Activated naive CD8-positive, alpha-beta T cell (primary cell): ENCODE measurements around the gene VPS41.

ENCODE experiments used
- H3K27ac Mint-ChIP-seq: one replicate; pipeline ENCODE4 v1.8.0; 2021; ENCODE audit warnings: mixed read lengths
- H3K27me3 Mint-ChIP-seq: one replicate; pipeline ENCODE4 v1.8.0; 2021; ENCODE audit warnings: mixed read lengths
- H3K36me3 Mint-ChIP-seq: one replicate; pipeline ENCODE4 v1.8.0; 2021; ENCODE audit warnings: mixed read lengths
- H3K4me1 Mint-ChIP-seq: one replicate; pipeline ENCODE4 v1.8.0; 2021; ENCODE audit warnings: low read depth, mixed read lengths
- H3K4me3 Mint-ChIP-seq: one replicate; pipeline ENCODE4 v1.8.0; 2021; ENCODE audit warnings: mild to moderate bottlenecking, mixed read lengths
- H3K9me3 Mint-ChIP-seq: one replicate; pipeline ENCODE4 v1.8.0; 2021; ENCODE audit warnings: low read depth, mixed read lengths

Gene VPS41

GRCh38 chr7:38886265-38886664 lies 22.7 kb downstream of the VPS41 start:
- Mint-ChIP-seq H3K9me3 (peaks cover 8% of the 10 kb centered on the region), H3K27me3 (no peaks in the 10 kb centered on the region), H3K27ac (no peak overlapping the region), H3K36me3 (peaks cover 32% of the 10 kb centered on the region), H3K4me1 (peaks cover 26% of the 10 kb centered on the region), H3K4me3 (no peak overlapping the region)

GRCh38 chr7:38883706-38884105 lies 25.3 kb downstream of the VPS41 start:
- H3K36me3 Mint-ChIP-seq = peaks cover 34% of the 10 kb centered on the region
- H3K9me3 Mint-ChIP-seq = peaks cover 8% of the 10 kb centered on the region
- H3K4me3 Mint-ChIP-seq = no peak overlapping the region
- H3K4me1 Mint-ChIP-seq = peaks cover 43% of the 10 kb centered on the region
- H3K27ac Mint-ChIP-seq = no peak overlapping the region
- no peaks in the 10 kb centered on the region for H3K27me3 Mint-ChIP-seq

DNA sequence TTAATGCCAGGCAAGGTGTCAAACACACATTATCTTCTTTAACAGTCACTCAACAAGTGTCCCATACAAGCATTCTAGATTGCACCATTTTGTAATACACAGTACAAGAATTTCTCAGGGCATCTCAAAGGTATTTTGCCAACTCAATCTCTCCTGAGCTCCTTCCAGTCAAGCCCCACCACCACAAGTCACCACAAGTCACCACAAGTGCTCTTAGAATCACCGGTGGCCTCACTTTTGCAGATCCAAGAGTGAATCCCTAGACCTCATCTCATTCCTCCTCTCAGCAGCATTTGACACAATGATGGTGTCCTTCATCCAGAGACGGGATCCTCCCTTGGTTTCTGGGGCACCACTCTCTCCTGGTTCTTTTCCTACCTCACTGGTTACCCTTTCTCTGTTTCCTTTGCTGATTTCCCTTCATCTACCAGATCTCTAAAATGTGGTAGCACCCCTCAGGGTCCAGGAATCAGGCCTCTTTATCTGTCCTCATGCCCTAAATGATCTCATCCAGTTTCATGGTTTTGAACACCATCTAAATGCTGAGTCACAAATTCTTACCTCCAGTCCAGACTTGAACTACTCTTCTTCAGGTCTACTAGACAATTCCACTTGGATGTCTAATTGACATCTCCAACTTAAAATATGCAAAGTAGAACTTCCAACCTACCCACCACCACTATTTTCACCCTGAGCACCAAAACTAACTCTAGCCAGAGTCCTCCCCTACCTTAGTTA lies 26.9 kb downstream of the VPS41 start:
- Mint-ChIP-seq H3K27ac (peak overlapping the region; percentile 28), H3K9me3 (peaks cover 4% of the 10 kb centered on the region), H3K4me3 (no peak overlapping the region), H3K36me3 (peaks cover 25% of the 10 kb centered on the region), H3K27me3 (no peaks in the 10 kb centered on the region), H3K4me1 (peaks cover 45% of the 10 kb centered on the region)

GRCh38 chr7:38881015-38881414 lies 28.0 kb downstream of the VPS41 start:
- Mint-ChIP-seq H3K27me3 (no peaks in the 10 kb centered on the region), H3K27ac (no peak overlapping the region), H3K36me3 (peaks cover 22% of the 10 kb centered on the region), H3K4me1 (peaks cover 52% of the 10 kb centered on the region), H3K9me3 (peaks cover 4% of the 10 kb centered on the region), H3K4me3 (no peak overlapping the region)

DNA sequence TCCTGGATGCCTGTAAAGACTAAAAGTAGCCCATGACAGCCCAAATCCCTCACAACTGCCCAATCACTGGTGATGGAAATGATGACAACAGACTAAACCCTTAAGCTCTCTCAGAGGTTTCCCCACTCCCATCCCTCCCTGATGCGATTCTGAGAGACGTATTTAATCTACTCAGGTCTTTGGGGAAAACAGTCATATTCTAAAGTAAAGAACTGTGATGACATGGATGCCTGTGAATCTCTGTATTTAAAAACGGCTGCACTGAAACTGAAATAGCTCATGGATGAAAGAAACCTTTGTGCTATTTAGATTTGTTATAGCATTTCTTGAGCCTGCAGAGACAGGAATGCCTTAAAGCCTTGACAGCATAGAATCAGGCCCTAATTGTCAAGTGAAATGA lies 28.5 kb downstream of the VPS41 start:
- Mint-ChIP-seq H3K4me3 (no peak overlapping the region), H3K36me3 (peaks cover 22% of the 10 kb centered on the region), H3K4me1 (peaks cover 52% of the 10 kb centered on the region), H3K27me3 (no peaks in the 10 kb centered on the region), H3K27ac (no peak overlapping the region), H3K9me3 (peaks cover 4% of the 10 kb centered on the region)

DNA sequence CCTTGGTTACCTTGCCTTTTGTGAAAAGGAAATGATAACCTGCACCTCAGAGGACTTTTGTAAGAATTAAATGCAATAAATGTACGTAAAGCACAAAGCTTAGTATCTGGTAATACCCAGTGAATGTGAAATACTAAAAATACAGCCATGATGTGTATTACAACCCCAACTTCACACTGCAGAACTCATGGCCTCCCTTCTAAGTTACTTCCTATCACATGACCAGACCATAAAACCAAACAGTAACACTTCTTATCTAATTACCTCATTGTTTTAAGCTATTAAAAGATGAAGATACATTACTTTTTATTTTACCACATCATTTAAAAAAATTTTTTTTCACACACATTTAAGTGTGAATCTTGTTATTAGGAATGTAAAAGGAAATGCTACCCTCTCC lies 29.0 kb downstream of the VPS41 start:
- Mint-ChIP-seq H3K36me3 (peaks cover 22% of the 10 kb centered on the region), H3K27ac (no peak overlapping the region), H3K4me1 (peaks cover 49% of the 10 kb centered on the region)

GRCh38 chr7:38878694-38879457 lies 30.1 kb downstream of the VPS41 start:
- H3K27ac Mint-ChIP-seq = no peak overlapping the region
- H3K27me3 Mint-ChIP-seq = no peaks in the 10 kb centered on the region
- H3K4me3 Mint-ChIP-seq = no peak overlapping the region
- H3K4me1 Mint-ChIP-seq = peaks cover 49% of the 10 kb centered on the region
- peaks cover 20% of the 10 kb centered on the region for H3K36me3 Mint-ChIP-seq
- peaks cover 4% of the 10 kb centered on the region for H3K9me3 Mint-ChIP-seq

More for the DNA sequence above, 29.0 kb downstream of the VPS41 start:
- Mint-ChIP-seq H3K9me3 (peaks cover 4% of the 10 kb centered on the region), H3K27me3 (no peaks in the 10 kb centered on the region), H3K4me3 (no peak overlapping the region)

GRCh38 chr7:38873433-38873832 lies 35.6 kb downstream of the VPS41 start:
- H3K4me1 Mint-ChIP-seq = peaks cover 15% of the 10 kb centered on the region
- no peaks in the 10 kb centered on the region for H3K27me3 Mint-ChIP-seq
- H3K36me3 Mint-ChIP-seq = peaks cover 8% of the 10 kb centered on the region
- no peak overlapping the region for H3K4me3 Mint-ChIP-seq
- H3K27ac Mint-ChIP-seq = no peak overlapping the region
- no peaks in the 10 kb centered on the region for H3K9me3 Mint-ChIP-seq

- H3K4me3 Mint-ChIP-seq = no peak overlapping the region
- H3K27ac Mint-ChIP-seq = no peak overlapping the region
- H3K4me1 Mint-ChIP-seq = peaks cover 9% of the 10 kb centered on the region
- H3K9me3 Mint-ChIP-seq = no peaks in the 10 kb centered on the region
- peaks cover 7% of the 10 kb centered on the region for H3K36me3 Mint-ChIP-seq
- H3K27me3 Mint-ChIP-seq = no peaks in the 10 kb centered on the region
These were observed 36.8 kb downstream of the VPS41 start for GRCh38 chr7:38872202-38872601.

DNA sequence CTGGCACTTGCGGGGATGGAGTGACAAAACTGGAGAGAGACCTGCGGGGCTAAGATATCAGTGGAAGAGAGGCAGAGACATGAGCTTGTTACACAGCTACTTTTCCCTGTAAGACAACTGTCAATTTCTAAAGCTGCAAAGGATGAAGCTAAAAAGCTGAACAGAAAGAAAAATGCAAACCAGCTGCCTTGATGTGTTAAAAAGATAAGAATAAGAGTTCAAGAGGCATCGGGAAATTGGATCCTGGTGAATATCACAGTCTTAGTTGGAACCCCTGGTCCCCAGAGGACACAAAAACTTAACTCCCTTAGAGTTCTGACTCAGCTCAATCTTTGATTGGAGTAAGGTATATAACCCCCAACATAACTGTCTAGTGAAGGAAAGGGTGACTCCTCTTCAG lies 38.8 kb downstream of the VPS41 start:
- Mint-ChIP-seq H3K9me3 (no peaks in the 10 kb centered on the region), H3K36me3 (peaks cover 7% of the 10 kb centered on the region), H3K27me3 (no peaks in the 10 kb centered on the region), H3K4me3 (no peak overlapping the region), H3K4me1 (peaks cover 2% of the 10 kb centered on the region), H3K27ac (no peak overlapping the region)

DNA sequence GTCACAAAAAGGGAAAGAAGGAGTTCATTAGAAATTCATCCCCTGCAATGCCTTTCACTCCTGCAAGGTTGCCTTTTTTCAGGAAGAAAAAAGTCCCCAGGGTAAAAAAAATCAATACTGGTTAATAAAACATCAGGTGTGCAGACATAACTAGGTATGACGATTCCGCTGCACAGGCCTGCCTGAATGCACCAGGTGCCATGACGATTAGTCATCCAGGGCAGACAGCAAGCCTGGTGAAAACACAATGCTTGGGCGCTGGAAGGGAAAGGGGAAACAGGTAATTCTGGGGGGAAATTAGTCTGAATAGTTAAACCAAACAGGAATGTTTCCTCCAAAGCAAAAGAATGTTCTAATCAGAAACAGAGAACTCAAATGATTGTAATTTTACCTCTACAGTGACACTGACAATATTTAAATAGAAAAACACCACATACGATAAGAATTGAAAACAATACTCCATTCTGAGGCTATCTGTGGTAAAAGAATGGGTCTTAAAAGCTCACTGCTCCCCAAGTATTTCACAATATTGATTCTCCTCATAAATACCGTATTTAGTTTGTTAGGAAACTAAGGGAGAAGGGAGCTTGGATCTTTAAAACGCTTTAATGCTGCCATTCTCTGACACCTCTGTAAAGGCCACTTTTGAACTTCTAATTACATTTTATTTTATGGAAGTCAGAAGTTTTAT lies 45.2 kb downstream of the VPS41 start:
- Mint-ChIP-seq H3K27ac (no peak overlapping the region), H3K36me3 (peaks cover 23% of the 10 kb centered on the region), H3K9me3 (no peaks in the 10 kb centered on the region), H3K4me3 (no peak overlapping the region), H3K27me3 (no peaks in the 10 kb centered on the region), H3K4me1 (no peaks in the 10 kb centered on the region)

GRCh38 chr7:38862666-38863065 lies 46.3 kb downstream of the VPS41 start:
- no peaks in the 10 kb centered on the region for H3K4me1 Mint-ChIP-seq
- H3K36me3 Mint-ChIP-seq = peaks cover 26% of the 10 kb centered on the region
- H3K9me3 Mint-ChIP-seq = no peaks in the 10 kb centered on the region
- no peaks in the 10 kb centered on the region for H3K27me3 Mint-ChIP-seq
- H3K27ac Mint-ChIP-seq = no peak overlapping the region
- no peak overlapping the region for H3K4me3 Mint-ChIP-seq

GRCh38 chr7:38858259-38858884 lies 50.6 kb downstream of the VPS41 start:
- H3K27ac Mint-ChIP-seq = no peak overlapping the region
- peaks cover 16% of the 10 kb centered on the region for H3K4me1 Mint-ChIP-seq
- H3K36me3 Mint-ChIP-seq = peaks cover 42% of the 10 kb centered on the region
- H3K4me3 Mint-ChIP-seq = no peak overlapping the region
- no peaks in the 10 kb centered on the region for H3K27me3 Mint-ChIP-seq
- H3K9me3 Mint-ChIP-seq = peaks cover 3% of the 10 kb centered on the region

GRCh38 chr7:38855867-38856266 lies 53.1 kb downstream of the VPS41 start:
- Mint-ChIP-seq H3K27ac (no peak overlapping the region), H3K4me1 (peaks cover 17% of the 10 kb centered on the region), H3K9me3 (peaks cover 3% of the 10 kb centered on the region), H3K27me3 (no peaks in the 10 kb centered on the region), H3K4me3 (no peak overlapping the region), H3K36me3 (peaks cover 35% of the 10 kb centered on the region)

DNA sequence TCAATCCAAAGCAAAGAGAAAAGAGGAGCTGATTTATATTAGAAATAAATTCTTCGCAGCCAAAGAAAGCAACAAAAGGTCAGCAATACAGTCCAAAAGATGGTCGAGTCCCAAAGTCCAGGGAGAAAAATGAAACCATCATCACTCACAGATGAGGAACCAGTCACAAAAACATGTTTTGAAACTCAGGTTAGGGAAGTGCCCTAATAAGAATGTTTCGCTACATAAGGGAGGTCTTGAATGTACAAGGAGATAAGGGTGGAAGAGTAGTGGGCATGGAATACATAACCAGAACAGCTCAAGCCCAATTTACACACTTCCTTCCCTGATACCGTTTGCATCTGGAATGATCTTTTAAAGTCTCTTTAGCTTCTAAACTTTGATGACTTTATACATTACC lies 53.6 kb downstream of the VPS41 start:
- Mint-ChIP-seq H3K4me1 (peaks cover 17% of the 10 kb centered on the region), H3K9me3 (peaks cover 3% of the 10 kb centered on the region), H3K27ac (no peak overlapping the region), H3K27me3 (no peaks in the 10 kb centered on the region), H3K36me3 (peaks cover 33% of the 10 kb centered on the region), H3K4me3 (no peak overlapping the region)
